GM12872 (cell line): ENCODE data around the gene TTC23L.

Source experiments
- CTCF ChIP-seq: IDR thresholded peaks from 3 replicates; pipeline ENCODE4 v1.5.1; 2011; ENCODE audit warnings: low read depth, mild to moderate bottlenecking, low read length, moderate library complexity; ENCODE audit not compliant: insufficient read depth

Gene TTC23L

GRCh38 chr5:34834794-34835089 lies 4.2 kb upstream of the TTC23L start:
- TF ChIP-seq CTCF = no peak

GRCh38 chr5:34835664-34836063 lies 3.3 kb upstream of the TTC23L start:
- no peak for TF ChIP-seq CTCF

GRCh38 chr5:34841816-34842215 lies 2.9 kb downstream of the TTC23L start:
- no peak for TF ChIP-seq CTCF

GRCh38 chr5:34842554-34842953 lies 3.6 kb downstream of the TTC23L start:
- no peak for TF ChIP-seq CTCF

GRCh38 chr5:34843497-34843896 lies 4.5 kb downstream of the TTC23L start:
- no peak for TF ChIP-seq CTCF

- no peak for TF ChIP-seq CTCF
Observed at GRCh38 chr5:34844106-34844505, 5.1 kb downstream of the TTC23L start.

GRCh38 chr5:34844999-34845398 lies 6.0 kb downstream of the TTC23L start:
- no peak for TF ChIP-seq CTCF

GRCh38 chr5:34847056-34847455 lies 8.1 kb downstream of the TTC23L start:
- TF ChIP-seq CTCF = no peak
